GM21529 (cell line): ENCODE results near the gene SBF2.

Experiments
- ATAC-seq: cut with Tn5 transposase; IDR thresholded peaks from one replicate; pipeline ENCODE4 v1.9.1; 2021; ENCODE audit not compliant: unreplicated experiment

Gene SBF2

GRCh38 chr11:10293423-10294289, at the start of gene SBF2:
Gene SBF2, minus strand, starts transcription at chr11:10294219. Its CDS starts 150 bp downstream, at chr11:10294069.
- peak; percentile 42 for ATAC-seq

- no peak for ATAC-seq
These were observed 44.3 kb upstream of the SBF2 start for GRCh38 chr11:10338287-10338686.

GRCh38 chr11:10333490-10333889, 39.5 kb upstream of the SBF2 start:
- no peak for ATAC-seq

- ATAC-seq: no peak
These were observed 37.7 kb upstream of the SBF2 start for GRCh38 chr11:10331548-10332289.

- no peak for ATAC-seq
These were observed 35.9 kb upstream of the SBF2 start for GRCh38 chr11:10329935-10330334.

- no peak for ATAC-seq
These were observed 35.3 kb upstream of the SBF2 start for GRCh38 chr11:10329356-10329755.

GRCh38 chr11:10328314-10329098, 34.5 kb upstream of the SBF2 start:
- ATAC-seq: no peak

- ATAC-seq: no peak
These were observed 33.2 kb upstream of the SBF2 start for GRCh38 chr11:10327254-10327653.

- no peak for ATAC-seq
These were observed 32.3 kb upstream of the SBF2 start for GRCh38 chr11:10326012-10326964.

- ATAC-seq: no peak
These were observed 31.4 kb upstream of the SBF2 start for GRCh38 chr11:10325277-10326011.

GRCh38 chr11:10324474-10324873, 30.5 kb upstream of the SBF2 start:
- no peak for ATAC-seq

- ATAC-seq: no peak
These were observed 29.8 kb upstream of the SBF2 start for GRCh38 chr11:10323793-10324170.

GRCh38 chr11:10322830-10323792, 29.1 kb upstream of the SBF2 start:
- no peak for ATAC-seq

GRCh38 chr11:10322401-10322800, 28.4 kb upstream of the SBF2 start:
- no peak for ATAC-seq

GRCh38 chr11:10320736-10321465, 26.9 kb upstream of the SBF2 start:
- no peak for ATAC-seq

GRCh38 chr11:10319702-10320558, 25.9 kb upstream of the SBF2 start:
- ATAC-seq: no peak

GRCh38 chr11:10318527-10318802, 24.4 kb upstream of the SBF2 start:
- no peak for ATAC-seq
